SU-DHL-6 (cell line): ENCODE measurements around the gene SNRNP70.
A peak's percentile ranks its signal among the peaks of the same experiment; 100 is the strongest.
"Not testable (repeated sequence)": the region's sequence is repeated elsewhere in the genome, so short reads cannot be mapped to it uniquely, and the experiment has no call there.

Source experiments
- H2AFZ ChIP-seq: fragments of 200-600 bp; sonication (generic); 2 replicates; pipeline ENCODE4 v1.6.1; 2014; ENCODE audit warnings: low read depth, mild to moderate bottlenecking, moderate library complexity, mixed read lengths, antibody characterized with exemption, low read length; ENCODE audit not compliant: severe bottlenecking
- H3F3A ChIP-seq: fragments of 200-600 bp; shearing (Covaris generic); 2 replicates; pipeline ENCODE4 v1.6.0; 2016; ENCODE audit warnings: antibody characterized with exemption, mild to moderate bottlenecking; ENCODE audit not compliant: insufficient read depth
- H3K27ac ChIP-seq: fragments of 200-600 bp; sonication (generic); 2 replicates; pipeline ENCODE4 v1.5.1; 2016; ENCODE audit warnings: low read depth, mild to moderate bottlenecking, low read length, moderate library complexity, mixed read lengths
- H3K27me3 ChIP-seq: fragments of 200-600 bp; sonication (generic), shearing (Covaris generic); 2 replicates; pipeline ENCODE4 v1.6.0; 2014; ENCODE audit warnings: mild to moderate bottlenecking, low read length
- H3K36me3 ChIP-seq: fragments of 200-600 bp; sonication (generic); 2 replicates; pipeline ENCODE4 v1.6.1; 2014; ENCODE audit warnings: mild to moderate bottlenecking, low read length, mixed read lengths
- H3K4me2 ChIP-seq: fragments of 300-600, 200-600 bp; shearing (Covaris generic), sonication (generic); 2 replicates; pipeline ENCODE4 v1.6.0; 2014; ENCODE audit warnings: low read length, low read depth, mild to moderate bottlenecking; ENCODE audit not compliant: poor library complexity, severe bottlenecking
- H3K4me3 ChIP-seq: fragments of 200-600 bp; sonication (generic); 2 replicates; pipeline ENCODE4 v1.5.1; 2014; ENCODE audit warnings: antibody characterized with exemption, low read length, mild to moderate bottlenecking, mixed read lengths; ENCODE audit not compliant: insufficient read depth, poor library complexity, severe bottlenecking
- H3K79me2 ChIP-seq: fragments of 200-600 bp; sonication (generic); 2 replicates; pipeline ENCODE4 v1.6.1; 2014; ENCODE audit warnings: mild to moderate bottlenecking, low read length, moderate library complexity; ENCODE audit not compliant: insufficient read depth
- H3K9ac ChIP-seq: fragments of 200-600 bp; sonication (generic); 2 replicates; pipeline ENCODE4 v1.7.0; 2014; ENCODE audit warnings: mild to moderate bottlenecking, low read length
- H3K9me2 ChIP-seq: fragments of 200-600 bp; sonication (generic); replicated peaks from 2 replicates; pipeline ENCODE4 v1.6.1; 2014; ENCODE audit warnings: low read length; ENCODE audit not compliant: insufficient read depth
- H3K9me3 ChIP-seq: fragments of 200-600 bp; sonication (generic); 2 replicates; pipeline ENCODE4 v1.6.1; 2014; ENCODE audit warnings: low read length, mixed read lengths; ENCODE audit not compliant: insufficient read depth
- H4K20me1 ChIP-seq: fragments of 200-600 bp; sonication (generic); 2 replicates; pipeline ENCODE4 v1.6.1; 2014; ENCODE audit warnings: low read depth, mild to moderate bottlenecking, antibody characterized with exemption, low read length, moderate library complexity, mixed read lengths
- CTCF ChIP-seq: fragments of 200-600 bp; sonication (generic); IDR thresholded peaks from one replicate; pipeline ENCODE4 v1.5.1; 2017; ENCODE audit warnings: antibody characterized with exemption, mild to moderate bottlenecking, low read length, moderate library complexity; ENCODE audit not compliant: insufficient read depth, poor library complexity, severe bottlenecking
- EZH2phosphoT487 ChIP-seq: fragments of 200-600 bp; sonication (generic), shearing (Covaris generic); conservative IDR thresholded peaks from 2 replicates; pipeline ENCODE4 v1.6.1; 2018; ENCODE audit warnings: mild to moderate bottlenecking, antibody characterized with exemption, low read length, moderate library complexity, mixed read lengths

The SNRNP70 gene

GRCh38 chr19:49142866-49143335 is 57.6 kb downstream of the SNRNP70 start:
- Histone ChIP-seq H3K4me2 (no peak overlapping the region), H3K4me3 (no peak overlapping the region), H2AFZ (no peak overlapping the region), H3K79me2 (no peaks in the 10 kb centered on the region), H3K27ac (no peak overlapping the region), H3F3A (0 out of 2 replicates have a peak, but pooled peaks cover 5% of the 10 kb centered on the region), H3K9me2 (no peaks in the 10 kb centered on the region), H3K9me3 (no peaks in the 10 kb centered on the region), H4K20me1 (no peaks in the 10 kb centered on the region), H3K9ac (no peak overlapping the region), H3K36me3 (no peaks in the 10 kb centered on the region), H3K27me3 (no peaks in the 10 kb centered on the region)
- no peak for TF ChIP-seq EZH2phosphoT487
- no peak for TF ChIP-seq CTCF

GRCh38 chr19:49145573-49146407 is 60.5 kb downstream of the SNRNP70 start:
- H2AFZ ChIP-seq = no peak overlapping the region
- no peaks in the 10 kb centered on the region for H3K79me2 ChIP-seq
- no peak overlapping the region for H3K27ac ChIP-seq
- TF ChIP-seq EZH2phosphoT487 (no peak), CTCF (peak; percentile 92)
- H3K9me3 ChIP-seq = no peaks in the 10 kb centered on the region
- H3K36me3 ChIP-seq = no peaks in the 10 kb centered on the region
- H3F3A ChIP-seq = 0 out of 2 replicates have a peak, but pooled peaks cover 5% of the 10 kb centered on the region
- H4K20me1 ChIP-seq = no peaks in the 10 kb centered on the region
- H3K9me2 ChIP-seq = no peaks in the 10 kb centered on the region
- H3K27me3 ChIP-seq = no peaks in the 10 kb centered on the region
- H3K9ac ChIP-seq = no peak overlapping the region; the same call in 1 of the 2 replicates
- H3K4me3 ChIP-seq = no peak overlapping the region
- peak overlapping the region; percentile 43 for H3K4me2 ChIP-seq

- not testable (repeated sequence) for H3K27ac ChIP-seq
Observed at GRCh38 chr19:49146408-49146770, 61.1 kb downstream of the SNRNP70 start.

GRCh38 chr19:49148044-49148682 is 62.9 kb downstream of the SNRNP70 start:
- no peak overlapping the region for H3K27ac ChIP-seq
- H3F3A ChIP-seq = 0 out of 2 replicates have a peak, but pooled peaks cover 5% of the 10 kb centered on the region
- H3K9me2 ChIP-seq = no peaks in the 10 kb centered on the region
- H3K4me2 ChIP-seq = no peak overlapping the region
- H3K79me2 ChIP-seq = no peaks in the 10 kb centered on the region
- no peaks in the 10 kb centered on the region for H3K9me3 ChIP-seq
- no peak for TF ChIP-seq EZH2phosphoT487
- TF ChIP-seq CTCF = no peak
- no peaks in the 10 kb centered on the region for H3K27me3 ChIP-seq
- no peaks in the 10 kb centered on the region for H3K36me3 ChIP-seq
- H3K4me3 ChIP-seq = no peak overlapping the region
- H2AFZ ChIP-seq = no peak overlapping the region
- no peak overlapping the region for H3K9ac ChIP-seq
- H4K20me1 ChIP-seq = no peaks in the 10 kb centered on the region

More at GRCh38 chr19:49146408-49146770, 61.1 kb downstream of the SNRNP70 start:
- H3K36me3 ChIP-seq, H3K4me3 ChIP-seq, H3K9me3 ChIP-seq, H3K79me2 ChIP-seq, H2AFZ ChIP-seq, H3K27me3 ChIP-seq, H4K20me1 ChIP-seq, H3K9ac ChIP-seq, H3K9me2 ChIP-seq, H3F3A ChIP-seq: not testable (repeated sequence)
- H3K4me2 ChIP-seq = peak overlapping the region; percentile 43
